Keratinocyte (primary cell): ENCODE measurements around the gene ASB12. TPM values are rescaled to one million over a fixed set of nuclear protein-coding genes. Genes with fewer than 3 reads are reported as not detected.
"Not testable (repeated sequence)": the region's sequence is repeated elsewhere in the genome, so short reads cannot be mapped to it uniquely, and the experiment has no call there.

Source experiments
- DNase-seq: peaks from one replicate; pipeline ENCODE4 v3.0.0-alpha.2; 2011; ENCODE audit warnings: low read depth, missing footprints, low spot score
- FAIRE-seq: peaks from 2 replicates; lab custom pipeline; 2011; peaks lifted over from hg19 to GRCh38; lab: Jason Lieb, UNC
- H2AFZ ChIP-seq: 2 replicates; pipeline ENCODE4 v1.6.0; 2012; ENCODE audit warnings: low read length, control low read depth, inconsistent platforms; ENCODE audit not compliant: control insufficient read depth
- H3K27ac ChIP-seq: 2 replicates; pipeline ENCODE4 v1.5.1; 2011; ENCODE audit warnings: low read length; ENCODE audit not compliant: control insufficient read depth, insufficient read depth
- H3K27me3 ChIP-seq: 3 replicates; pipeline ENCODE4 v1.6.0; 2011; ENCODE audit warnings: low read length; ENCODE audit not compliant: control insufficient read depth, insufficient read depth; ENCODE audit errors: extremely low read depth
- H3K36me3 ChIP-seq, 2 experiments: 2 replicates in 1 of 2; 3 replicates in 1 of 2; pipeline ENCODE4 v1.5.1; 2011; ENCODE audit warnings: low read length in 2 of 2, mild to moderate bottlenecking in 1 of 2; ENCODE audit not compliant: control insufficient read depth in 2 of 2, insufficient read depth in 2 of 2; ENCODE audit errors: extremely low read depth in 1 of 2
- H3K4me1 ChIP-seq: 3 replicates; pipeline ENCODE4 v1.5.1; 2011; ENCODE audit warnings: low read length; ENCODE audit not compliant: control insufficient read depth, insufficient read depth; ENCODE audit errors: extremely low read depth
- H3K4me2 ChIP-seq: 3 replicates; pipeline ENCODE4 v1.6.0; 2011; ENCODE audit warnings: low read depth, low read length; ENCODE audit not compliant: control insufficient read depth, insufficient read depth; ENCODE audit errors: extremely low read depth
- H3K4me3 ChIP-seq, 3 experiments: fragments of 200-600 bp in 1 of 3; sonication (generic) in 1 of 3; 2 replicates in 2 of 3; 3 replicates in 1 of 3; pipeline ENCODE4 v1.5.1; 2011 to 2016; ENCODE audit warnings: low read length in 3 of 3, mild to moderate bottlenecking in 3 of 3, control low read depth in 2 of 3, inconsistent platforms in 1 of 3, low read depth in 1 of 3, mixed read lengths in 1 of 3, mixed run types in 1 of 3, moderate library complexity in 1 of 3; ENCODE audit not compliant: control insufficient read depth in 2 of 3, insufficient read depth in 2 of 3; ENCODE audit errors: extremely low read depth in 1 of 3
- H3K79me2 ChIP-seq: 2 replicates; pipeline ENCODE4 v1.6.0; 2012; ENCODE audit warnings: low read length; ENCODE audit not compliant: control insufficient read depth, insufficient read depth
- H3K9ac ChIP-seq: 3 replicates; pipeline ENCODE4 v1.6.0; 2011; ENCODE audit warnings: low read length; ENCODE audit not compliant: control insufficient read depth, insufficient read depth; ENCODE audit errors: extremely low read depth
- H3K9me1 ChIP-seq: 3 replicates; pipeline ENCODE4 v1.6.0; 2011; ENCODE audit warnings: low read length; ENCODE audit not compliant: control insufficient read depth, insufficient read depth; ENCODE audit errors: extremely low read depth
- H3K9me3 ChIP-seq: 2 replicates; pipeline ENCODE4 v1.5.1; 2012; ENCODE audit warnings: low read depth, low read length; ENCODE audit not compliant: control insufficient read depth
- H4K20me1 ChIP-seq: 3 replicates; pipeline ENCODE4 v1.6.0; 2011; ENCODE audit warnings: low read length; ENCODE audit not compliant: control insufficient read depth, insufficient read depth; ENCODE audit errors: extremely low read depth
- CTCF ChIP-seq, 3 experiments: IDR thresholded peaks in 1 of 3; conservative IDR thresholded peaks in 1 of 3; optimal IDR thresholded peaks in 1 of 3; 2 replicates in 2 of 3; 3 replicates in 1 of 3; pipeline versions ENCODE3 to v1.5.1; 2011; ENCODE audit warnings: low read length in 3 of 3, mild to moderate bottlenecking in 3 of 3, moderate library complexity in 2 of 3, control low read depth in 1 of 3, inconsistent platforms in 1 of 3; ENCODE audit not compliant: insufficient read depth in 2 of 3; ENCODE audit errors: extremely low read depth in 1 of 3
- EZH2 ChIP-seq: IDR thresholded peaks from one replicate; pipeline ENCODE4 v1.6.1; 2012; ENCODE audit warnings: inconsistent platforms, mild to moderate bottlenecking, low read length, moderate library complexity
- dilution Hi-C: fragments of 300-500 bp; cut with MboI; formaldehyde crosslinking; loops from one replicate; pipeline ENCODE4 v1.7.0; 2020; ENCODE audit warnings: low sequenced_read_pairs; ENCODE audit not compliant: extremely low pct_ligation_motif_present
- polyA plus RNA-seq, 5 experiments: library from polyadenylated mRNA; depleted of rRNA in 3 of 5; stranded (reverse) in 3 of 5; stranded (forward) in 1 of 5; unstranded in 1 of 5; fragments of >200 nt; gene quantifications; 1 replicate in 1 of 5; 2 replicates in 3 of 5; 3 replicates in 1 of 5; pipeline versions ENCODE4 v1.2.1 to v1.2.3, GENCODE V29; 2011 to 2012; ENCODE audit warnings: missing spikeins in 2 of 5, low read depth in 1 of 5, low replicate concordance in 1 of 5

ASB12 gene
- polyA plus RNA-seq, 1 donor (not counting 4 experiments of a cell fraction or from before 2014, with no cell fraction given) = not detected

GRCh38 chrX:64229154-64229553, 1.3 kb downstream of the ASB12 start:
- Histone ChIP-seq H3K9me3 (no peaks in the 10 kb centered on the region), H3K4me3 (no peak overlapping the region), H3K4me2 (no peak overlapping the region), H3K9ac (no peak overlapping the region), H3K36me3 (no peaks in the 10 kb centered on the region), H2AFZ (no peak overlapping the region), H3K4me1 (no peaks in the 10 kb centered on the region), H3K79me2 (no peaks in the 10 kb centered on the region), H4K20me1 (no peaks in the 10 kb centered on the region), H3K27me3 (no peaks in the 10 kb centered on the region), H3K27ac (no peak overlapping the region), H3K9me1 (no peaks in the 10 kb centered on the region)
- FAIRE-seq = no peak
- dilution Hi-C loops = no loop called here
- no peak for TF ChIP-seq CTCF (optimal IDR thresholded peaks at IDR 0.05 in 1 of 3, IDR thresholded peaks at IDR 0.05 in 1 of 3, conservative IDR thresholded peaks at IDR 0.05 in 1 of 3; ENCODE audit: extremely low read depth in 1 of 3, insufficient read depth in 2 of 3, low read length in 3 of 3)
- TF ChIP-seq EZH2 = no peak
- DNase-seq = no peak

- dilution Hi-C loops = no loop called here
- no peak for TF ChIP-seq EZH2
- TF ChIP-seq CTCF (optimal IDR thresholded peaks at IDR 0.05 in 1 of 3, IDR thresholded peaks at IDR 0.05 in 1 of 3, conservative IDR thresholded peaks at IDR 0.05 in 1 of 3; ENCODE audit: extremely low read depth in 1 of 3, insufficient read depth in 2 of 3, low read length in 3 of 3) = no peak
- no peak overlapping the region for H3K4me2 ChIP-seq
- H3K27me3 ChIP-seq = no peaks in the 10 kb centered on the region
- no peaks in the 10 kb centered on the region for H4K20me1 ChIP-seq
- FAIRE-seq (no peak), DNase-seq (no peak)
- no peaks in the 10 kb centered on the region for H3K9me3 ChIP-seq
- H3K27ac ChIP-seq = no peak overlapping the region
- no peaks in the 10 kb centered on the region for H3K9me1 ChIP-seq
- no peaks in the 10 kb centered on the region for H3K4me1 ChIP-seq
- H3K36me3 ChIP-seq = no peaks in the 10 kb centered on the region
- no peak overlapping the region for H3K4me3 ChIP-seq
- H3K9ac ChIP-seq = no peak overlapping the region
- H2AFZ ChIP-seq = no peak overlapping the region
- no peaks in the 10 kb centered on the region for H3K79me2 ChIP-seq
Measured at GRCh38 chrX:64218023-64218422, 12.4 kb downstream of the ASB12 start.

GRCh38 chrX:64213989-64214388, 16.4 kb downstream of the ASB12 start:
- H4K20me1 ChIP-seq, H3K79me2 ChIP-seq, H3K27me3 ChIP-seq, H3K9me3 ChIP-seq, H3K4me2 ChIP-seq, H2AFZ ChIP-seq, DNase-seq, H3K36me3 ChIP-seq, H3K4me3 ChIP-seq, H3K9me1 ChIP-seq, dilution Hi-C loops, H3K4me1 ChIP-seq, H3K9ac ChIP-seq, FAIRE-seq, H3K27ac ChIP-seq: not testable (repeated sequence)
